Testis (tissue), 3 donors: ENCODE data around the gene HORMAD2. TPM values are rescaled to one million over a fixed set of nuclear protein-coding genes. Genes with fewer than 3 reads are reported as not detected.

ENCODE experiments used
- DNase-seq: peaks from one replicate; pipeline ENCODE4 v3.0.0-alpha.2; 2019
- H3K27ac ChIP-seq, 2 donors: fragments of 200-600 bp; sonication (generic); one replicate each; pipeline ENCODE4 v1.5.1; 2019
- H3K27me3 ChIP-seq: fragments of 200-600 bp; sonication (generic); one replicate; pipeline ENCODE4 v1.5.1; 2019
- H3K36me3 ChIP-seq: fragments of 200-600 bp; sonication (generic); one replicate; pipeline ENCODE4 v1.5.1; 2017; ENCODE audit warnings: low read depth; ENCODE audit errors: missing control alignments
- H3K4me1 ChIP-seq: fragments of 200-600 bp; sonication (generic); one replicate; pipeline ENCODE4 v1.5.1; 2019
- H3K4me3 ChIP-seq, 2 donors: fragments of 200-600 bp; sonication (generic); one replicate each; pipeline ENCODE4 v1.5.1; 2017 to 2019
- H3K9me3 ChIP-seq: fragments of 200-600 bp; sonication (generic); one replicate; pipeline ENCODE4 v1.5.1; 2017
- CTCF ChIP-seq, 3 experiments: fragments of 450-650 bp in 2 of 3; fragments of 200-600 bp in 1 of 3; sonication (generic) in 1 of 3; IDR thresholded peaks; one replicate each; pipeline ENCODE4 v1.5.1; 2016 to 2019; ENCODE audit warnings: antibody characterized with exemption in 3 of 3, mild to moderate bottlenecking in 2 of 3, moderate library complexity in 1 of 3
- POLR2A ChIP-seq: fragments of 450-650 bp; IDR thresholded peaks from one replicate; pipeline ENCODE4 v1.6.1; 2017; ENCODE audit warnings: antibody characterized with exemption, mild to moderate bottlenecking, moderate library complexity
- WGBS, 2 donors: methylation state at CpG; one replicate each; pipeline ENCODE4 v1.1.5; 2018; 5-methylcytosine and 5-hydroxymethylcytosine counted together
- intact Hi-C: fragments of 100-400 bp; cut with DNase I; formaldehyde crosslinking; loops from one replicate; pipeline ENCODE4 v1.15.1; 2023; ENCODE audit warnings: low total_unique reads
- polyA plus RNA-seq: library from polyadenylated mRNA; stranded (reverse); fragments of 350-450 nt; fragmentation: Illumina TruSeq; extraction: RNeasy Lipid Tissue Mini Kit (QIAGEN cat#74804); gene quantifications from one replicate; pipeline ENCODE4 v1.2.3, GENCODE V29; 2014; ENCODE audit warnings: low read depth, low replicate concordance; ENCODE audit not compliant: insufficient read depth
- total RNA-seq, 2 donors: library from RNA; depleted of rRNA; stranded (reverse); fragments of >200 nt; gene quantifications; one replicate each; pipeline ENCODE4 v1.2.3, GENCODE V29; 2016

The HORMAD2 gene
- total and polyA plus RNA-seq, 3 donors from 2014 or later, result 14.7 to 45.2 (median 24.2) TPM

GRCh38 chr22:30170129-30170528, 89.9 kb downstream of the HORMAD2 start:
- Histone ChIP-seq H3K4me1 (no peaks in the 10 kb centered on the region), H3K4me3 (no peak overlapping the region), H3K27me3 (no peaks in the 10 kb centered on the region), H3K36me3 (no peaks in the 10 kb centered on the region), H3K9me3 (no peaks in the 10 kb centered on the region), H3K27ac (no peak overlapping the region)
- 84% methylated on average over 2 of the region's 2 CpGs for WGBS, 2 donors
- intact Hi-C loops, result no loop called here
- no peak for DNase-seq
- TF ChIP-seq CTCF (IDR thresholded peaks at IDR 0.05) (no peak), POLR2A (no peak)

- DNase-seq, result no peak
- Histone ChIP-seq H3K4me1 (no peaks in the 10 kb centered on the region), H3K27me3 (no peaks in the 10 kb centered on the region), H3K36me3 (no peaks in the 10 kb centered on the region), H3K4me3 (no peak overlapping the region), H3K9me3 (no peaks in the 10 kb centered on the region), H3K27ac (no peak overlapping the region)
- TF ChIP-seq CTCF (IDR thresholded peaks at IDR 0.05), result no peak
- intact Hi-C loops, result no loop called here
- 81 to 95% methylated on average over 3 of the region's 3 CpGs for WGBS, 2 donors
Observed at GRCh38 chr22:30171008-30171407, 90.7 kb downstream of the HORMAD2 start.

- TF ChIP-seq CTCF (IDR thresholded peaks at IDR 0.05), result no peak
- H3K27ac ChIP-seq, result no peak overlapping the region
Observed at GRCh38 chr22:30175690-30176288, 95.5 kb downstream of the HORMAD2 start.

GRCh38 chr22:30176431-30176830, 96.2 kb downstream of the HORMAD2 start:
- Histone ChIP-seq H3K4me3 (no peak overlapping the region), H3K27me3 (no peaks in the 10 kb centered on the region), H3K27ac (no peak overlapping the region), H3K4me1 (no peaks in the 10 kb centered on the region), H3K36me3 (no peaks in the 10 kb centered on the region), H3K9me3 (no peaks in the 10 kb centered on the region)
- WGBS, 2 donors, result 84 to 90% methylated on average over 3 of the region's 3 CpGs
- intact Hi-C loops, result no loop called here
- TF ChIP-seq CTCF (IDR thresholded peaks at IDR 0.05), result no peak
- no peak for TF ChIP-seq POLR2A
- DNase-seq, result no peak

More at GRCh38 chr22:30175690-30176288, 95.5 kb downstream of the HORMAD2 start:
- H3K36me3 ChIP-seq, result no peaks in the 10 kb centered on the region
- DNase-seq, result no peak
- WGBS, 2 donors, result 70 to 80% methylated on average over 1 of the region's 1 CpG
- H3K4me1 ChIP-seq, result no peaks in the 10 kb centered on the region
- intact Hi-C loops, result no loop called here
- no peaks in the 10 kb centered on the region for H3K27me3 ChIP-seq
- H3K4me3 ChIP-seq, result no peak overlapping the region
- no peaks in the 10 kb centered on the region for H3K9me3 ChIP-seq
